GM19043 (cell line): Measurements from ENCODE around the gene S100A6.
"Not testable (repeated sequence)": the region's sequence is repeated elsewhere in the genome, so short reads cannot be mapped to it uniquely, and the experiment has no call there.

Source experiments
- ATAC-seq: cut with Tn5 transposase; IDR thresholded peaks from one replicate; pipeline ENCODE4 v1.9.1; 2021; ENCODE audit warnings: low read depth; ENCODE audit not compliant: unreplicated experiment

S100A6 gene

DNA sequence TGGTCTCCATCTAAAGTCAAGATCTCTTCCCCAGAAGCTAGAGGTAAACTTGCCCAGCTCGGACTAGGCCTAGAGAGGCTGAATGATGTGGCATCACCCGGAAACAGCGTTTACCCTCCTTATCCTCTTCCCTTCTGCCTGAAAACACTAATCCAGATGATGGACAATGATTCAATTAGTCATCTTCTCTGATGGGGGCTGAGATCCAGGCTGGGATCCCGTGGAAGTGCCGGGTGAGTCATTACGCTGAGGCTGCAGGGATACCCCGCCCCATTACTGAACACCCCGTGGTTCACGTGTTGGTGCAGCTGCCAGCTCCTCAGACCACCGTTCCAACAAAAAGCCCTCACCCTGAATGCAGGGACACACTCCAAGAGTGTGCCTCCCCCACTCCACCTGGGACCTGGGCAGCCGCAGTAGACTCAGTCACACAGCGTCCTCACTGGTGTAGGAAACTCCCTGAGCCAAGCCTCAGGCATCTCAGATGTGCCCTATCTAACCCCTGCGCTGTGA, 2.0 kb downstream of the S100A6 start:
- ATAC-seq: no peak

DNA sequence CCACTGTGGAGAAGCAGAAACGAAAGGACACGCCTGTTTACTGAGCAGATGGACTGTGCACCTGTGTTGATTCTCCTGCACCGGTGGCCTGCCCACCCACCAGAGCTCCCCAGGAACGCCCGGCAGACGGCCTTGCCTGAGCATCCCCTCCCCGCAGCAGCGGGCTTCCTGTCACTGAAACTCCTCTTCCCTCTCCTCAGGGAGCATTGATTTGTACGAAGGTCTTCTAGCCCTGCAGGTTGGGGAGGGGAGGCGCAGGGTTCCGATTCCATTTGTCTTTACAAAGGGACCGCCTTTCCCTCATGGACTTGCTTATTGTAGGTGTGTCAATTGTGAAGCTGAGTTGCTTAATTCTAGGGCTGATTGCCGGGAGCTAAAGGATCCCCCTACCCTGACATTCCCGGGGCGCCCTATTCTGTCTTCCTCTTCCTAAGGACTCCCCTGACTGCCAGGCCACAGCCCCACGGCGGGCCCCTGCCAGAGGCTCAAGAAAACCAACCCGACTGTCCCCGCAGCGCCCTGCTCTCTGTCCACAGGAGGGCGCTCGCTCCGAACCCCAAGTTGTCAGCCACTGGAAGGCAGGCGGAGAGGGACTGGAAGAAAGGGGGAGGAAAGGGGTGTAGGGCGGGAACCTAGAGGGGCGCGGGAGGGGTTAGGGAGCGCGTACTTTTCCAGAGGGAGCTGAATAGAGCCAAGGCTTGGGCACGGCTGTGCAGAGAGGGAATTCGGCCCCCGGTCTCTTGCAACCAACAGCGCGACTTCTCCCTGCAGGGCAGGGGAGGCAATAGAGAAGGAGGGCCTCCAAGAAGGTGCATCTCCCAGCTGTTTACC, 2.8 kb downstream of the S100A6 start:
- ATAC-seq: no peak

DNA sequence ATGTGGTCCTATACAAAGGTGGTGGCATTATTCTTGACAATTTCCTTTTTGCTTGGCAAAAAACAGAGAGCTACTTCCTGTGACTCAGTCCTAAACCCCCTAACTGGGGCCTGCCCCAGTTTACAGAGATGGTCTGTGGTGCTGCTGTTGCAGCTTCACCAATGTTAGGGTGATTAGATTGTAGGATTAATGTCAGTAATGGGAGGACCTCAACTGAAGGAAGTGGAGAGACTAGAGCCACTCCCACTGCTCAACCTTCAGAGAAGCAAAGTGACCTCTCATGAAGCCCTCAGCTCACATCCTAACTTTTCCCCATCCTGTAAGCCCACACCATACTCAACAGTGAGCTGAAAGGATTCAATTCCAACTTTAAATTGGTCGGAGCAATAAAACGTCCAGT, 3.6 kb downstream of the S100A6 start:
- no peak for ATAC-seq

DNA sequence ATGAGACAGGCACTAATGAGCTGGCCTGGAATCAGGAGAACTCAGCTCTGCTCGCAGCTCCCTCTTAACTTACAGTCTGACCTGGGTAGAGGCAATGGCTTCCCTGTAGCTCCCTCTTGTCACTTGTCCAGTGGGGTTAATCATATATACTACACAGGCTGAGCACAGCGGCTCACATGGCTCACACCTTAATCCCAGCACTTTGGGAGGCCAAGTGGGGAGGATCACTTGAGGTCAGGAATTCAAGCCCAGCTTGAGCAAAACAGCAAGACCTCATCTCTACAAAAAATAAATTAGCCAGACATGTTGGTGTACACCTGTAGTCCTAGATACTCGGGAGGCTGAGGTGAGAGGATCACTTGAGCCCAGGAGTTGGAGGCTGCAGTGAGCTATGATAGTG, 4.2 kb downstream of the S100A6 start:
- ATAC-seq: no peak

DNA sequence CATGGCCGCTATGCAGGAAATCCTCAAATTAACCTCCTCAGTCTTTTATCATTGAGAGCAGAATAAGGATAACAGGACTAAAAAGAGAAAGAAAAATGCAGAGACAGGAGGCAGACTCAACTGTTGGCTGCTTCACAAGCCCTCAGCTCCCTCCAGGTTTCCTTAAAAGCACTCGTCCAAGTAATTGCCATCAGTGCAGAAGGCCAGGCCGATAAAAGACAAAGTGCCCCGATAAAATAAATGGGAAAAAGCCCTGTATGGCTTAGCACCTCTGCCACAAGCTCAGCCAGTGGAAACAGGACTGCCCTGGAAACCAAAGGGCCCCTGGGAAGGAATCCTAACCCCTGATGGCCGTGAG, 8.1 kb downstream of the S100A6 start:
- ATAC-seq: no peak

DNA sequence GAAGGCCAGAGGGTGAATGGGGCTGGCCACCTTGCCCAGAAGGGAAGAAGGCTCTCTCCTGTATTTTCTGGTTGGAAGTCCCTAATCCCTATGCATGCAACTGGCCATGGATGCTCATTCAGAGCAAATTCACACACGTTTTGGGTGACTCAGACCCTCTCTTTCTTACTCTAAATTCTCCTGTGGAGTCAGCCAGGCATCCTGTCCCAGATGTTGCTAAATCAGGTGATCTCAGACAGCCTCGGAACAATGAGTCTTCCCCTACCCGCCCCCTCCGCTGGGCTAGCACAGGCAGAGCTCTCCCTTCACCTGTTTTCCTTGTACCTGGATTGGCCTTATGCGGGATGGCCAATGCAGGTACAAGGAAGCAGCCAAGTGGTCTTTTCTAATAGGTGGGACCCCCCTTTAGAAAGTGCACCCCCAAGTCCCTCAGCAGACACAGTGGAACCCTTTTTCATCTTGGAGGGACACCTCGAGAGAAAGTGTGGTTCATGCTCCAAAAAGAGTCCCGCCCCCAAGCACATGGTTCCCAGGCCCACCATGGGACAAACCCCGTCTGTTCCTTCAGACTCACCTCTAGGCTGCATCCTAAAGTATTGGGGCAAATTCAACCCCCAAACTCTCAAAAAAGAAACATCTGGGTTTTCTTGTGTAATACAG, 8.6 kb downstream of the S100A6 start:
- no peak for ATAC-seq

DNA sequence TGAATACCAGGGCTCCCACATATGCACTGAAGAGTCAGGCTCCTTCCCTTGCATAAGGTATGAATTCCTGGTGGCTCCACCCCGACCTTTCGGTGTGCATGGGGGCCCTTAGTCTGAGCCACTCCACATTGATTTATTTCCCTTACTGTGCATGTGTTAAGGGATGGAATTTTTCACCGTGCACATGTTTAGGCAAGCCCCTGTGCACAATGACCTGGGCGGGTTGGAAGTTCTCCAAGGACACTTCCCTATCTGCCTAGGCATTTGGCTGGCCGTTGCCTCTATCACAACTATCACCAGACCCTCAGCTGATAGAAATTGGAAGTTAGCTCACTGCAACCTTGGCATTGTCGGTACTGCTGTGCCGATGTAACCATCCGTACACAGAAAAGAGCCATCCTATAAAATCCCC, 9.7 kb downstream of the S100A6 start:
- ATAC-seq: no peak

DNA sequence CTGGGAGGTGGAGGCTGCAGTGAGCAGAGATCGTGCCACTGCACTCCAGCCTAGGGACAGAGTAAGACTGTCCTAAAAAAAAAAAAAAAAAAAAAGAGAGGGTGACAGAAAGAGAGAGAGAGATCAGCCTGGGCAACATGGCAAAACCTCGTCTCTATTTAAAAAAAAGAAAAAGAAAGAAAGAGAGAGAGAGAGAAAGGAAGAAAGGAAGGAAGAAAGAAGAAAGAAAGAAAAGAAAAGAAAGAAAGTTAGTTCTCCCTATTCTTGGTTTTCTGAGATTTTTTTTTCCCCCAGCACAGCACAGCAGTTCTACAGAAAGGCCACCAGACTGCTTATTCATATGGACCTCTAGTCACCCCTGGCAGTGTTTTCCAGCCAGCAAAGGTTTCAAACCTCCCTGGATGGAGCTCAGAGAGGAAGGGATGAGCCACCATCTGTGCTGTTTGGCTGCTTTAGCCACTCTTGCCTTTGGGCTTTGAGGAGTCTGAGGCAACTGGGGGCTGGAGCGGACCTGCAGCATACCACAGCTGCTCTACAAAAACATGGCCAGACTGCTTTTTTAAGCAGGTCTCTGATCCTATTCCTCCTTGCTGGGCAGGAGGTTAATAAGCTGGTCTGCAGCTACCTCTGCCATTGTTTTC, 10.6 kb downstream of the S100A6 start:
- ATAC-seq: no peak

DNA sequence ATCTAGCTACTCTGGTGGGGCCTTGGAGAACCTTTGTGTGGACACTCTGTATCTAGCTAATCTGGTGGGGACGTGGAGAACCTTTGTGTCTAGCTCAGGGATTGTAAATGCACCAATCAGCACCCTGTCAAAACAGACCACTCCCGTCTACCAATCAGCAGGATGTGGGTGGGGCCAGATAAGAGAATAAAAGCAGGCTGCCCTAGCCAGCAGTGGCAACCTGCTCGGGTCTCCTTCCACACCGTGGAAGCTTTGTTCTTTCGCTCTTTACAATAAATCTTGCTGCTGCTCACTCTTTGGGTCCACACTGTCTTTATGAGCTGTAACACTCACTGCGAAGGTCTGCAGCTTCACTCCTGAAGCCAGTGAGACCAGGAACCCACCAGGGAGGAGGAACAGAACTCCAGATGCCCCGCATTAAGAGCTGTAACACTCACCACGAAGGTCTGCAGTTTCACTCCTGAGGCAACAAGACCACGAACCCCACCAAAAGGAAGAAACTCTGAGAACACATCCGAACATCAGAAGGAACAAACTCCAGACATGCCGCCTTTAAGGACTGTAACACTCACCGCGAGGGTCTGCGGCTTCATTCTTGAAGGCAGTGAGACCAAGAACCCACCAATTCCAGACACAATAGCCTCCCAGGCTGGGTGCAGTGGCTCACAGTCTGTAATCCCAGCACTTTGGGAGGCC, 13.3 kb downstream of the S100A6 start:
- not testable (repeated sequence) for ATAC-seq

DNA sequence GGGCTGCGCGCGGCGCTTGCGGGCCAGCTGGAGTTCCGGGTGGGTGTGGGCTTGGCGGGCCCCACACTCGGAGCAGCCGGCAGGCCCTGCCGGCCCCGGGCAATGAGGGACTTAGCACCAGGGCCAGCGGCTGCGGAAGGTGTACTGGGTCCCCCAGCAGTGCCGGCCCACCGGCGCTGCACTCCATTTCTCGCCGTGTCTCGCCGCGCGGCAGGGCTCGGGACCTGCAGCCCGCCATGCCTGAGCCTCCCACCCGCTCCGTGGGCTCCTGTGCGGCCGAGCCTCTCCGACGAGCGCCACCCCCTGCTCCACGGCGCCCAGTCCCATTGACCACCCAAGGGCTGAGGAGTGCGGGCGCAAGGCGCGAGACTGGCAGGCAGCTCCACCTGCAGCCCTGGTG, 14.0 kb downstream of the S100A6 start:
- ATAC-seq: not testable (repeated sequence)

DNA sequence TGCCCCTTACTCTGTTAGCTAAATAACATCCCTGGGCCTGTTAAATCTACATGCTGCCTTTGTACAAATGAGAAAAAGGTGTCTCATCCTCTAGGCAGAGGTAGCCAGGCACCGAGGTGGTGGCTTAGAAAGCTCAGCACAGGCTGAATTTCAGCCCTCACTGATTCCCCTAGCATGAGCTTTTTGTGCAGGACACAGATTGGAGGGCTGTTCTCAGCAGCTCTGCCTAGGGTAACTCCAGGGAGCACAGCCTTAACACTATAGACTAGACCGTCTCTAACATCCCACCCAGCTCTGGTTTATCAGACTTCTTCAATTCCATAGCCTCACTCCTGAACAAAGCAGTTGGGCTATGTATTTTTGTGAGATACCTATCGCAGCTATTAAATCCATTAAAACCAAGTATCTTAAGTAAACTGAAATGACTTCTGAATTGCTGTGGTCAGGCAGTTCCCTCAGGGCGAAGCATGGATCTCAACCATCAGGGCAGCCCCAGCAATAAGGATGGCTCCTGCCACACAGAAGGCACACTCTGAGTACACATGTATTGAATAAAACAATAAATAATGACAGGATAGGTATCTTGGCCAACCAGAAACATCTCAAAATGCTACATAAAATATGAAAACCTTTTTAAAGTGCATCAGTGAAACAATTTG, 14.8 kb downstream of the S100A6 start:
- no peak for ATAC-seq

DNA sequence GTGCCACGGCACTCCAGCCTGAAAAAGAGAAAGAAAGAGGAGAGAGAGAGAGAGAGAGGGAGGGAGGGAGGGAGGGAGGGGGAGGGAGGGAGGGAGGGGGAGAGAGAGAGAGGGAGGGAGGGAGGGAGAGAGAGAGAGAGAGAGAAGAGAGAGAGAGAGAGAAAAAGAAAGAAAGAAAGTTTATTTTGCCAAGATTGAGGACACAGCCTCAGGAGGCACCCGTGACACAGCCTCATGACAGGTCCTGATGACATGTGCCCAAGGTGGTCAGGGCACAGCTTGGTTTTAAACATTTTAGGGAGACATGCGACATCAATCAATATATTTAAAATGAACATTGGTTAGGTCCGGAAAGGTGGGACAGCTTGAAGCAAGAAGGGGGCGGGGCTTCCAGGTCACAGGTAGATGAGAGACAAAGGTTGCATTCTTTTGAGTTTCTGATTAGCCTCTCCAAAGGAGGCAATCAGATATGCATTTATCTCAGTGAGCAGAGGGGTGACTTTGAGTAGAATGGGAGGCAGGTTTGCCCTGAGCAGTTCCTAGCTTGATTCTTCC, 15.6 kb downstream of the S100A6 start:
- not testable (repeated sequence) for ATAC-seq

DNA sequence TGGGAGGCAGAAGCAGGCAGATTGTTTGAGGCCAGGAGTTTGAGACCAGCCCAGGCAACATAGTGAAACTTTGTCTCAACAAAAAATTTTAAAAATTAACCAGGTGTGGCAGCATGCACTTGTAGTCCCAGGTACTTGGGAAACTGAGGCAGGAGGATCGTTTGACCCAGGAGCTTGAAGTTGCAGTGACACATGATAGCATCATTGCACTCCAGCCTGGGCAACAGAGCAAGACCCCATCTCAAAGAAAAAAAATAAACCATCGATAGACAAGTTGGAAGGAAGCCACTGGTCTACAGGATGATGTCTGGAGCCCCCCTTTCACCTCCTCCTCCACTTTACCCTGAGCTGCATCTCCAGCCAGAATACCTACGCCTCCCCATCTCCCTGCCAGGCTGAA, 16.5 kb downstream of the S100A6 start:
- ATAC-seq: no peak

DNA sequence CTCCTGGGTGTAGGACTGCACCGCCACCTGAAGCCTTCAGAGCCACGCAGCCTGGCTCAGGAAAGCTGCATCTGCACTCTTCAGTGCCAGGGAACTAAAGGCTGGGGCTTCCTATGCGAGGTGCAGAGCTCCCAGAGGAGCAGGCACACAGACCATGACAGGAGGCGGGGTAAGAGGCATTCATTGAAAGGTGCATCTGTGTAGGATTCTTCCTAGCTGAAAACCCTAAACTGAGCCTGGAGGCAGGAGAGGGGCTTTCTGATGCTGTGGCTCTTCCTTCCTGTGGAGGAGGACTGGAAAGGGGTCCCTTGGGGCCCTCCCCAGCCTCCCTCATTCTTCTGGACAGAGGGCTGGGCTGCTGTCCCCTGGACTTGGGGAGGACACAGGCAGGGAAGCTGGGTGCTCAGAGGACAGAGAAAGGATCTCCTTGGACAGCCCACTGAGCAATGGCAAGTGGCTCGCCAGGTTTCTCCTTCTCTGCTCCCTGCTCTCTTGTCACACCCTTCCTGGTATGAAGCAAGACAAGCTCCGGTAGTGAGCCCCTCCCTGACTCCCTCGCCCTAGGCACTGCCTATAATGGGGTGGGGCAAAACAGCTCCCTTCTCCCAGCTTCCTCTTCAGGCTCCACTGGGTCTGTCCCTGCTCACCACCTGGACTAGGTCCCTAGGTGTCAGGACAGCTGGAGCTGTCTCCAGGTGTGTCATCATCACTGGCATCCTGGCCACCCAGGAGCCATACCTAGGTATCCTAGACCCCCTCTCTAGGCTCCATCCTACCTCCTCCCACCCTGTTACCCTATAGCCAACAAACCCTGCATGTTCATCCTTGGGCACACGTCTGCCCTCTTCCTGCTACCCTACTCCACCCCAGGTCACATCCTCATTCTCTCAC, 20.0 kb downstream of the S100A6 start:
- ATAC-seq: no peak

DNA sequence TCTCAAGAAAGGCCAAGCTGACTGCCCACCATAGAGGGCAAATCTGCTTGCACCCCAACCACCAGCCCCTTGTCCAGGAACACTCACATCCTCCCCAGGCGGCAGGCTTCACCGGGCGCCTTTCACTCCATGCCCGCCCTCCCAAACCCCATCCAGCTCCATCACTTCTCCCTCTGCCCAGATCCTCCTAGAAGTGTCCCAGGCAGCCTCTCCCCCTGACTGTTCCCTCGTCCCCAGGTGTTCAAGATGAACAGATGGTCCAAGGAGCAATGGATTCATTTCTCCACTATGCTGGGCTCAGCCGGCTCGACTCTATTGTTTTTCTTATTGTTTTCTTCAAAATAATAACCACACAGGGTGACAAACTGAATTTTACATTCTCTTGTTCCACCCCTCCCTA, 22.1 kb downstream of the S100A6 start:
- no peak for ATAC-seq

DNA sequence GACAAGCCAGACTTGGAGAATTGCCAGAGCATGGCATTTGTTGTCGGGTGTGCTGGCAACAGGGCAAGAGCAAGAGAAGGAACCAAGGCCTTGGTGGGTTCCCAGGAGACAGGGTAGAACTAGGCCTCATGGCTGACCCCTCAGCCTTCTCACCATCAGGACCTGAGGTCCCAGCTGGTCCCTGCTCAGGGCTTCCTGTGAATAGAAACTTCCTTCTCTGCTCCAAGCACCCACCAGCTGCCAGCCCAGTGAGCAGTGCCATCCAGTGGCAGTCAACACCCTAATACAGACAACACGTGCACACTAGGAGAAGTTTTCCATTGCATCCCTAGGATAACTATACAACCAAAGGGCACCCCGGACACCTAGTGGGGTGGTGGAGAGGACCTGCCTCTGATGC, 22.8 kb downstream of the S100A6 start:
- no peak for ATAC-seq

DNA sequence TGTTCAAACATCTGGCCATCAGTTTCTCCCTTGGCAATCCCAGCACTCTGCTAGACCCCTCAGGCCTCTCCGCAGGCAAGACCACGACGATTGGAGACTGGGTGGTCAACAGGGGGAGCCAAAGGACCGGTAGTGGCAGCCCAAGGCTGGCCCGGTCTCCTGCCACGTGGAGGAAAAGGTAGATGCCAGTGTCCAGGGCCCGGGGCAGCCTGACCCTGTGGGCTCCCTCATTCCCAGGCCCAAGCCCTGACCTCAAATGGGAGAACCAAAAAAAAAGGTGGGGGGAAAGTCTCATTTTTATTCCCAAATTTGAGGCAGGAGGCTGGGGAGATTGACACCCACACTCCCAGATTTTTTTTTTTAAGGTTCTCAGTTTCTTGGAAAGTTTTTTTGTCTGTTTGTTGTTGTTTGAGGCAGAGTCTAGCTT, 24.8 kb downstream of the S100A6 start:
- ATAC-seq: no peak

DNA sequence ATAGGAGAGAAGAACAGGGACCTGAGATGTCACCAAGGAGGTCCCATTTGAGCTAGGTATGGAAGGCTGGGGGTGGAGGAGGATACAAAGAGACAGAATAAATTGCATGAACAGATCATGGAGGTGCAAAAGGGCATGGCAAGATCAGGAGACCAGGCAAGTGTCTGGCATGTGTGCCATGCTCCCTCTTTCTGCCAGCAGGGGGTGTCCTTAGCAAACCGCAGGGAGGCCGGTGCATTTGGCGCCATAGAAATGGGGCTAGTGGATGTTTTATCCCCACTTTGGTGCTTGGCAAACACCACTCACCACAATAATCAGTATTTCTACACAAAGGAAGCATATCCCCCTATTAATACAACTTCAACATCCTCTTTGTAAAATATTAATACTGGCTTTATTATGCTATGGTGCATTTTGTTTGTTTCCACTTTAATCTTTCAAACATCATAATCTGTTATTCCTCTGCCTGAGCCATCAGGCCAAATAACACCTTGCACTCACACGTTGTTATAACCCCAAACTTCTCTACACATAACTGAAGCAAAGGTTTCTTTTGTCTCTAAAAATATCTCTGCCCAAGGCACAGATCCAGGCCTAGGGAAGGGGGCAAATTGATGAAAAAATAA, 25.9 kb downstream of the S100A6 start:
- no peak for ATAC-seq

DNA sequence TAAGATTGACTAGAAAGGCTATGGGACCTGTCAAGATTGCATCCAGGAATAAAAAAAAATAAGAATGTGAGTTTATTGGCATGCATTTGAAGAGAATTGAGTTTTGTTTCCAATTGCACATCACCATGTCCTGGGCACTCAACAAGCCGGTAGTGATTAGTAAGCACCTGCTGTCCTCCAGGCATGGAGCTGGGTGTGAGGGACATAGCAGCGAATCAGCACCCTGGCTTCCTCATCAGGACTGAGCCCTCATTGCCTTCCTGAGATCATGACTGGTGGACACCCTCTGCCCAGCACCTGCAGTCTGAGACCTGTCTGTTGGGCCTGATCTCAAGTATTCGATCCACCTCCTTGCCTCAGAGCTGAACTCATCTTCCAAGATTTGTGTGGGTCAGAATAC, 26.8 kb downstream of the S100A6 start:
- no peak for ATAC-seq
